Right lobe of liver (tissue), 4 donors: ENCODE data around the gene DOK6.

ENCODE experiments used
- POLR2A ChIP-seq: fragments of 450-650 bp; IDR thresholded peaks from one replicate; pipeline ENCODE4 v1.6.1; 2017; ENCODE audit warnings: antibody characterized with exemption, mild to moderate bottlenecking
- TF ChIP-seq, protein P1 (sequence below), 4 donors: fragments of 200-600 bp in 3 of 4; fragments of 450-650 bp in 1 of 4; IDR thresholded peaks; one replicate each; pipeline versions ENCODE4 v1.5.1 to v1.8.0; 2016 to 2022; ENCODE audit warnings: antibody characterized with exemption in 4 of 4, mild to moderate bottlenecking in 2 of 4
- donor health status: DM: no; HTN: no; CAD: no.
- donor health status: DM: no; HTN: no; CAD: no.
- donor health status: DM: no; HTN: yes; CAD: no.

DNA sequence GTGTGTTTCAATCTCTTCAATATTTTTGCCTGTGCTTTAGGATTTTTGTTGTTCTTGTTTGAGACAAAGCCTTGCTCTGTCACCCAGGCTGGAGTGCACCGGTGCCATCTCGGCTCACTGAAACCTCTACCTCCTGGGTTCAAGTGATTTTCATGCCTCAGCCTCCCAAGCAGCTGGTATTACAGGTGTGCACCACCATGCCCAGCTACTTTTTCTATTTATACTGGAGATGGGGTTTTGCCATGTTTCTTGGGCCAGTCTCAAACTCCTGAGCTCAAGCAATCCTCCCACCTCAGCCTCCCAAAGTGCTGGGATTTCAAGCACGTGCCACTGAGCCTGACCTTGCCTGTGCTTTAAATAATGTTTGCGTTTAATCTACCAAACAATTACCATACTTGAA lies 43.1 kb upstream of the DOK6 start:
- TF ChIP-seq, protein P1, sequence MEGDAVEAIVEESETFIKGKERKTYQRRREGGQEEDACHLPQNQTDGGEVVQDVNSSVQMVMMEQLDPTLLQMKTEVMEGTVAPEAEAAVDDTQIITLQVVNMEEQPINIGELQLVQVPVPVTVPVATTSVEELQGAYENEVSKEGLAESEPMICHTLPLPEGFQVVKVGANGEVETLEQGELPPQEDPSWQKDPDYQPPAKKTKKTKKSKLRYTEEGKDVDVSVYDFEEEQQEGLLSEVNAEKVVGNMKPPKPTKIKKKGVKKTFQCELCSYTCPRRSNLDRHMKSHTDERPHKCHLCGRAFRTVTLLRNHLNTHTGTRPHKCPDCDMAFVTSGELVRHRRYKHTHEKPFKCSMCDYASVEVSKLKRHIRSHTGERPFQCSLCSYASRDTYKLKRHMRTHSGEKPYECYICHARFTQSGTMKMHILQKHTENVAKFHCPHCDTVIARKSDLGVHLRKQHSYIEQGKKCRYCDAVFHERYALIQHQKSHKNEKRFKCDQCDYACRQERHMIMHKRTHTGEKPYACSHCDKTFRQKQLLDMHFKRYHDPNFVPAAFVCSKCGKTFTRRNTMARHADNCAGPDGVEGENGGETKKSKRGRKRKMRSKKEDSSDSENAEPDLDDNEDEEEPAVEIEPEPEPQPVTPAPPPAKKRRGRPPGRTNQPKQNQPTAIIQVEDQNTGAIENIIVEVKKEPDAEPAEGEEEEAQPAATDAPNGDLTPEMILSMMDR (IDR thresholded peaks at IDR 0.05), result no peak
- no peak for TF ChIP-seq POLR2A
